GM13976 (cell line): ENCODE measurements around the gene FADS2.

Source experiments
- DNase-seq: peaks from one replicate; pipeline ENCODE4 v3.0.0; 2012; ENCODE audit warnings: low spot score
- CTCF ChIP-seq: IDR thresholded peaks from 2 replicates; pipeline ENCODE4 v1.5.1; 2012; ENCODE audit warnings: borderline replicate concordance, mild to moderate bottlenecking; ENCODE audit not compliant: insufficient read depth; ENCODE audit errors: extremely low read depth, missing control alignments, control extremely low read depth
- in situ Hi-C: fragments of 300-500 bp; cut with MboI; formaldehyde crosslinking; loops from one replicate; pipeline ENCODE4 v1.12.0; 2022; ENCODE audit warnings: low sequenced_read_pairs, mixed read lengths, inconsistent platforms; ENCODE audit not compliant: unreplicated experiment

FADS2 gene

GRCh38 chr11:61836193-61836592 lies 8.1 kb downstream of the FADS2 start:
- in situ Hi-C loops = no loop called here
- no peak for TF ChIP-seq CTCF
- DNase-seq = no peak

DNA sequence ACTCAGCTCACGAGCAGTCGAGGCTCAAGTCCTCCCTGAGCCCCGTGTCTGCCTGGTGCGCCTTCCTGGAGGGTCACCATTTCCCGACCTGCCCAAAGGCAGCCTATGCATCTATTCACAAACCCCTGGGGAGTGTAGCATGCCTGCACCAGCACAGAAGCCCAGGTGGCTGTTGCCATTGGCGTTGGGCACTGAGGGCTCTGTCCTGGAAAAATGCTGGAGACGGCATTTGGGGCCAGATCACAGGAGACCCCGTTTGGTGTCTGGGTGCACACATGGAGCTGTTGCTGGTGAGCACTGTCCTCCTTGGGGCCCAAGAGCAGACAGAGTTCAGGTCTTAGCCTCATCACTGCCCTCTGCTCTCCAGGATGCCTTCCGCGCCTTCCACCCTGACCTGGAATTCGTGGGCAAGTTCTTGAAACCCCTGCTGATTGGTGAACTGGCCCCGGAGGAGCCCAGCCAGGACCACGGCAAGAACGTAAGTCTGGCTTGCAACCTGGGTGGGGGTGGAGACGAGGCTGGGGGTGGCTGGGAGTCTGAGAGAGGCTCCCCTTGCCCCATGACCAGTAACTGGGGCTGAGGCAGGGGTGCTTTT lies 9.4 kb downstream of the FADS2 start:
- DNase-seq = no peak
- no peak for TF ChIP-seq CTCF
- in situ Hi-C loops = no loop called here

- in situ Hi-C loops = no loop called here
- no peak for DNase-seq
- no peak for TF ChIP-seq CTCF
These were observed 10.4 kb downstream of the FADS2 start for GRCh38 chr11:61838501-61838900.

DNA sequence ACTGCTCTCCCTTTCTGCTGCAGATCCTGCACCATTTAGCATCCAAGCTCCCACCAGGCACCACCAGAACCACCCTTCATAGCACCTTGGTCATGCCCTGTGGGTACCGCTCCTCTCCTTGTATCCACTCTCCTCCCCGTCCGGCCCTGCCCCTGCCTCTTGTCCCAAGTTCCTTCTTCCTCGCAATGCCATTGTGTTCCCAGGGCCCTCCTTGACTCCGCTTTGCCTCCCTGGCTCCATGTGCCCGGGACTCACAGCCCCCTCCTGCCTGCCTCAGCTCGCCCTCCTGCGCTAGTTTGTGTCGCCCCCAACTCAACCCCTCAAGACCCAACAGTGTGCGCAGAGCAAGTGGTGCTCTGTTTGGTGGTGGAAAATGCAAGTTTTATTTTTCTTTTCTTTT lies 10.8 kb downstream of the FADS2 start:
- no peak for DNase-seq
- no peak for TF ChIP-seq CTCF
- in situ Hi-C loops = no loop called here

GRCh38 chr11:61839742-61840141 lies 11.6 kb downstream of the FADS2 start:
- TF ChIP-seq CTCF = no peak
- in situ Hi-C loops = no loop called here
- no peak for DNase-seq

GRCh38 chr11:61840371-61840770 lies 12.3 kb downstream of the FADS2 start:
- no peak for TF ChIP-seq CTCF
- in situ Hi-C loops = no loop called here
- no peak for DNase-seq
